HepG2 (cell line): Measurements from ENCODE around the gene CTAG1A. TPM values are rescaled to one million over a fixed set of nuclear protein-coding genes. Genes with fewer than 3 reads are reported as not detected.

Experiments used
- HNRNPLL ChIP-seq: fragments of 200-400 bp; formaldehyde crosslinking; IDR thresholded peaks from 2 replicates; pipeline ENCODE4 v1.6.1; 2017; ENCODE audit warnings: mild to moderate bottlenecking, low read depth, low read length; ENCODE audit not compliant: poor library complexity, severe bottlenecking
- HNRNPUL1 ChIP-seq: fragments of 200-400 bp; formaldehyde crosslinking; IDR thresholded peaks from 2 replicates; pipeline ENCODE4 v1.6.1; 2017; ENCODE audit warnings: low read depth, mild to moderate bottlenecking, low read length, moderate library complexity
- ISX ChIP-seq: sonication (generic); formaldehyde crosslinking; conservative IDR thresholded peaks from 2 replicates; pipeline ENCODE4 v1.5.0; 2020; ENCODE audit warnings: missing genetic modification reagents
- JARID2 ChIP-seq: sonication (generic); formaldehyde crosslinking; IDR thresholded peaks from 2 replicates; pipeline ENCODE4 v1.8.1; 2023; ENCODE audit warnings: missing genetic modification reagents, inconsistent platforms; ENCODE audit not compliant: insufficient replicate concordance
- MAF1 ChIP-seq: sonication (generic); formaldehyde crosslinking; IDR thresholded peaks from 2 replicates; pipeline ENCODE4 v1.5.0; 2020; ENCODE audit warnings: missing genetic modification reagents, borderline replicate concordance
- MIXL1 ChIP-seq: IDR thresholded peaks from 2 replicates; pipeline ENCODE4 v1.6.1; 2016
- NFKBIZ ChIP-seq: IDR thresholded peaks from 2 replicates; pipeline ENCODE4 v1.6.1; 2018; ENCODE audit warnings: missing genetic modification reagents, missing compliant biosample characterization
- NPAS2 ChIP-seq: sonication (generic); formaldehyde crosslinking; IDR thresholded peaks from 2 replicates; pipeline ENCODE4 v1.8.0; 2022; ENCODE audit warnings: mild to moderate bottlenecking, missing genetic modification reagents, borderline replicate concordance
- RFX5 ChIP-seq: IDR thresholded peaks from 2 replicates; pipeline ENCODE4 v1.6.1; 2011; ENCODE audit warnings: low read depth, low read length, improper control_type of control experiment
- TEAD3 ChIP-seq: optimal IDR thresholded peaks from 2 replicates; pipeline ENCODE3; 2016; ENCODE audit warnings: borderline replicate concordance
- ZBTB40 ChIP-seq, 2 experiments: fragments of 450-650 bp in 1 of 2; sonication (generic) in 1 of 2; formaldehyde crosslinking in 1 of 2; IDR thresholded peaks; 2 replicates each; pipeline versions ENCODE4 v1.6.1 to v1.8.0; 2016 to 2022; ENCODE audit warnings: antibody characterized with exemption in 1 of 2, mild to moderate bottlenecking in 1 of 2, missing genetic modification reagents in 1 of 2
- ZBTB43 ChIP-seq: sonication (generic); formaldehyde crosslinking; conservative IDR thresholded peaks from 2 replicates; pipeline ENCODE4 v1.4.0; 2020; ENCODE audit warnings: missing genetic modification reagents
- ZFX ChIP-seq: sonication (generic); formaldehyde crosslinking; IDR thresholded peaks from 2 replicates; pipeline ENCODE4 v1.4.0; 2020; ENCODE audit warnings: mild to moderate bottlenecking, low read depth, missing genetic modification reagents, moderate library complexity
- ZNF296 ChIP-seq: sonication (generic); formaldehyde crosslinking; conservative IDR thresholded peaks from 2 replicates; pipeline ENCODE4 v1.5.0; 2020; ENCODE audit warnings: mild to moderate bottlenecking, missing genetic modification reagents
- ZNF354B ChIP-seq: sonication (generic); formaldehyde crosslinking; IDR thresholded peaks from 2 replicates; pipeline ENCODE4 v1.8.0; 2022; ENCODE audit warnings: mild to moderate bottlenecking, missing genetic modification reagents
- ZNF670 ChIP-seq: sonication (generic); formaldehyde crosslinking; IDR thresholded peaks from 2 replicates; pipeline ENCODE4 v1.8.0; 2022; ENCODE audit warnings: mild to moderate bottlenecking, missing genetic modification reagents, borderline replicate concordance
- ZNF788 ChIP-seq: sonication (generic); formaldehyde crosslinking; IDR thresholded peaks from 2 replicates; pipeline ENCODE4 v1.5.0; 2020; ENCODE audit warnings: mild to moderate bottlenecking, missing genetic modification reagents, borderline replicate concordance
- ZNF879 ChIP-seq: sonication (generic); formaldehyde crosslinking; IDR thresholded peaks from 2 replicates; pipeline ENCODE4 v1.8.1; 2023; ENCODE audit warnings: missing genetic modification reagents
- ZNF891 ChIP-seq: sonication (generic); formaldehyde crosslinking; IDR thresholded peaks from 2 replicates; pipeline ENCODE4 v1.5.0; 2020; ENCODE audit warnings: mild to moderate bottlenecking, missing genetic modification reagents
- polyA plus RNA-seq, 8 experiments: library from polyadenylated mRNA; depleted of rRNA in 3 of 8; stranded (reverse) in 7 of 8; unstranded in 1 of 8; fragments of >200 nt; fragmentation: Illumina TruSeq in 4 of 8; extraction: Trizol in 4 of 8; gene quantifications; 2 replicates each; pipeline versions ENCODE4 v1.2.1 to v1.2.3, GENCODE V29; 2011 to 2016; ENCODE audit warnings: low read depth in 4 of 8, missing spikeins in 1 of 8, mixed read lengths in 1 of 8; ENCODE audit not compliant: insufficient read depth in 1 of 8
- total RNA-seq, 5 experiments: library from RNA; depleted of rRNA; stranded (reverse); fragments of >200 nt; fragmentation: Illumina TruSeq; extraction: Trizol; gene quantifications; 2 replicates each; pipeline ENCODE4 v1.2.3, GENCODE V29; 2016; ENCODE audit warnings: low read depth in 1 of 5
- TF ChIP-seq, protein P1 (sequence below): sonication (generic); formaldehyde crosslinking; IDR thresholded peaks from 2 replicates; pipeline ENCODE4 v1.5.1; 2020; ENCODE audit warnings: mild to moderate bottlenecking, moderate library complexity, missing genetic modification reagents

Gene CTAG1A
- total and polyA plus RNA-seq, 2 of the 13 experiments (the other 11 are each of a cell fraction or from before 2014, with no cell fraction given) = not detected

DNA sequence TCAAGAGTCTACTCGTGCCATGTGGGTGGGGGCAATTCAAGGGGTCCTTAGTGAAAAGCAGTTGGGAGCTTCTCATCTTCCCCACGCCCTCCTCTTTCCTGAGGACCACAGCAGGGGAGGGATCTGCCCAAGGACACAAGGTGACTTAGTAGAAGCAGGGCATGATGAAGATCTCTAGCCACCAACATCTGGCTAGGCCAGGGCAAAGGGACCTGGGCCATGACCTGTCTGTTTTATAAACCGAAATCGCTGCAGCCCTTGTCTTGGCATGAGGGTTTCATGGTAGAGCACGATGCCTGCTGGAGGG is 43.4 kb upstream of the CTAG1A start (continued):
- no peak for TF ChIP-seq NPAS2 (CRISPR knock-in tag)
- TF ChIP-seq TEAD3 (CRISPR knock-in tag) = no peak
- no peak for TF ChIP-seq ZNF788
- no peak for TF ChIP-seq MAF1 (CRISPR knock-in tag)
- no peak for TF ChIP-seq RFX5
- no peak for TF ChIP-seq NFKBIZ (CRISPR knock-in tag)
- no peak for TF ChIP-seq ZBTB40 (IDR thresholded peaks at IDR 0.05)
- TF ChIP-seq ZBTB40 (CRISPR knock-in tag; IDR thresholded peaks at IDR 0.05) = no peak
- TF ChIP-seq, protein P1, sequence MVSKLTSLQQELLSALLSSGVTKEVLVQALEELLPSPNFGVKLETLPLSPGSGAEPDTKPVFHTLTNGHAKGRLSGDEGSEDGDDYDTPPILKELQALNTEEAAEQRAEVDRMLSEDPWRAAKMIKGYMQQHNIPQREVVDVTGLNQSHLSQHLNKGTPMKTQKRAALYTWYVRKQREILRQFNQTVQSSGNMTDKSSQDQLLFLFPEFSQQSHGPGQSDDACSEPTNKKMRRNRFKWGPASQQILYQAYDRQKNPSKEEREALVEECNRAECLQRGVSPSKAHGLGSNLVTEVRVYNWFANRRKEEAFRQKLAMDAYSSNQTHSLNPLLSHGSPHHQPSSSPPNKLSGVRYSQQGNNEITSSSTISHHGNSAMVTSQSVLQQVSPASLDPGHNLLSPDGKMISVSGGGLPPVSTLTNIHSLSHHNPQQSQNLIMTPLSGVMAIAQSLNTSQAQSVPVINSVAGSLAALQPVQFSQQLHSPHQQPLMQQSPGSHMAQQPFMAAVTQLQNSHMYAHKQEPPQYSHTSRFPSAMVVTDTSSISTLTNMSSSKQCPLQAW (CRISPR knock-in tag) = no peak
- no peak for TF ChIP-seq ZNF670 (CRISPR knock-in tag)
- TF ChIP-seq ZNF891 (CRISPR knock-in tag) = no peak
- TF ChIP-seq HNRNPLL = no peak
- TF ChIP-seq ZBTB43 = no peak
- no peak for TF ChIP-seq ISX (CRISPR knock-in tag)
- no peak for TF ChIP-seq ZNF879
- TF ChIP-seq MIXL1 (CRISPR knock-in tag) = no peak
- TF ChIP-seq ZFX (CRISPR knock-in tag) = peak; percentile 10; the same call in 1 of the 2 replicates
- TF ChIP-seq ZNF296 (CRISPR knock-in tag) = no peak
- no peak for TF ChIP-seq JARID2
- no peak for TF ChIP-seq HNRNPUL1
- no peak for TF ChIP-seq ZNF354B (CRISPR knock-in tag)
